Upper lobe of left lung (tissue), 6 donors: ENCODE measurements around the gene MTFR1L. TPM values are rescaled to one million over a fixed set of nuclear protein-coding genes. Genes with fewer than 3 reads are reported as not detected.

Experiments used
- ATAC-seq, 2 donors: fragments of 200-7000 bp; cut with Tn5 transposase; one replicate each; pipeline ENCODE4 v1.9.1; 2022; ENCODE audit warnings: mild to moderate bottlenecking in 2 of 2, moderate library complexity in 2 of 2; ENCODE audit not compliant: low FRiP score in 2 of 2
- DNase-seq, 2 donors: peaks; one replicate each; pipeline ENCODE4 v3.0.0-alpha.2; 2019 to 2020
- H3K27ac ChIP-seq, 4 donors: fragments of 200-600 bp; sonication (generic); one replicate each; pipeline ENCODE4 v1.5.1; 2016 to 2019
- H3K27me3 ChIP-seq, 4 donors: fragments of 200-600 bp; sonication (generic); one replicate each; pipeline ENCODE4 v1.5.1; 2017 to 2019
- H3K36me3 ChIP-seq, 4 donors: fragments of 200-600 bp; sonication (generic); one replicate each; pipeline ENCODE4 v1.5.1; 2016 to 2019
- H3K4me1 ChIP-seq, 4 donors: fragments of 200-600 bp; sonication (generic); one replicate each; pipeline ENCODE4 v1.5.1; 2018 to 2019
- H3K4me3 ChIP-seq, 4 donors: fragments of 200-600 bp; sonication (generic); one replicate each; pipeline ENCODE4 v1.5.1; 2017 to 2019; ENCODE audit warnings: mild to moderate bottlenecking in 2 of 4, moderate library complexity in 1 of 4
- H3K9me3 ChIP-seq, 4 donors: fragments of 200-600 bp; sonication (generic); one replicate each; pipeline ENCODE4 v1.5.1; 2018 to 2019
- EP300 ChIP-seq, 4 donors: sonication (generic); formaldehyde crosslinking; IDR thresholded peaks; one replicate each; pipeline ENCODE4 v1.5.1; 2017; ENCODE audit warnings: antibody characterized with exemption in 4 of 4, control low read depth in 2 of 4
- POLR2A ChIP-seq, 4 donors: fragments of 450-650 bp; IDR thresholded peaks; one replicate each; pipeline ENCODE4 v1.5.1; 2016 to 2017; ENCODE audit warnings: antibody characterized with exemption in 4 of 4, mild to moderate bottlenecking in 2 of 4
- POLR2AphosphoS5 ChIP-seq, 2 donors: sonication (generic); formaldehyde crosslinking; IDR thresholded peaks; one replicate each; pipeline ENCODE4 v1.5.1; 2017; ENCODE audit warnings: antibody characterized with exemption in 2 of 2
- WGBS, 2 donors: methylation state at CpG; one replicate each; pipeline ENCODE4 v1.1.5; 2017 to 2018; 5-methylcytosine and 5-hydroxymethylcytosine counted together
- total RNA-seq, 6 donors: library from RNA; depleted of rRNA in 4 of 6; stranded (reverse); fragments of >200 nt in 4 of 6; gene quantifications; one replicate each; pipeline versions ENCODE4 v1.1.0 to v1.2.1, GENCODE V29; 2016 to 2021
- TF ChIP-seq, protein P1 (sequence below), 6 experiments: fragments of 450-650 bp in 4 of 6; fragments of 200-600 bp in 2 of 6; sonication (generic) in 2 of 6; IDR thresholded peaks; one replicate each; pipeline ENCODE4 v1.5.1; 2016 to 2019; ENCODE audit warnings: antibody characterized with exemption in 6 of 6
- donor health status: DM: no; HTN: no; CAD: no; lungs with moderate emphysema.
- donor health status: DM: no; HTN: yes; CAD: no; lungs with severe emphysema.

The MTFR1L gene
- total RNA-seq, 6 donors from 2014 or later, result 43.2 to 80.7 (median 53.6) TPM

DNA sequence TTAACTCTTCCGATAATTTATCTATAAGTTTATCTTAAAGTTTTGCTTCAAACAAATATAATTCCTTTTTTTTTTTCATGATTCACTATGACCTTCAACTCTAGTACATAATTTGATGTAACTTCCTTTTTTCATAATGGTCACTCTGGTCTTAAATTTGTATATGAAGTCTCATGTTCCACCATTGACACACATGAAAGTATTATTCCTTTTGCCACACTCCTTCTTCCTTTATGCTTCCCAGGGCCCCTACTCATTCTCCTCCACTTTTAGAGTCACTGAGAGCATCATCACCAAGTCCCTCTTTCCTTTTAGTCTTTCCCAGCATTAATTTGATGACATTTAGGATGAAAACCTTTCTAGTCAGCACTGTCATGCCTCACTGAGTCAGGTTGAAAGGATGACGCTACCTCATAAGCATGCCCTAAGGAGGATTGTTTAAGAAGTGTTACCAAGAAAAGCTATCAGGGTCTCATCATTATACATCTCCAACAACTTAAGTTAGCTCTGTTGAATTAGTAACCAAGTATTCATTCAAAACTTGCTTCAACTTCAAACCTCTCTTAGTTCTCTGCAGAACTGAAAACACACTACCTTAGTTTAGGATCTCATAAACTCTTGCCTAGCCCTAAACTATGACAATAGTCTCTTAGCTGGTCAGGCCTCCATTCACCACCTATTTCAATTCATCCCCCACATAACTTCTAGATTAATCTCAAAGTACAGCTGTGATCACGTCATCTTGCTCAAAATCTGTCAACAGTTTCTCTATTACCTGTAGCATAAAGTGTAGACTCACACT lies 25.0 kb downstream of the MTFR1L start:
- WGBS, 2 donors, result 93 to 95% methylated on average over 3 of the region's 3 CpGs
- ATAC-seq (no peak), DNase-seq (no peak)
- Histone ChIP-seq H3K4me1 (no peaks in the 10 kb centered on the region), H3K27me3 (no peaks in the 10 kb centered on the region), H3K36me3 (no peaks in the 10 kb centered on the region), H3K9me3 (no peaks in the 10 kb centered on the region), H3K27ac (no peak overlapping the region), H3K4me3 (no peak overlapping the region)
- TF ChIP-seq, protein P1, sequence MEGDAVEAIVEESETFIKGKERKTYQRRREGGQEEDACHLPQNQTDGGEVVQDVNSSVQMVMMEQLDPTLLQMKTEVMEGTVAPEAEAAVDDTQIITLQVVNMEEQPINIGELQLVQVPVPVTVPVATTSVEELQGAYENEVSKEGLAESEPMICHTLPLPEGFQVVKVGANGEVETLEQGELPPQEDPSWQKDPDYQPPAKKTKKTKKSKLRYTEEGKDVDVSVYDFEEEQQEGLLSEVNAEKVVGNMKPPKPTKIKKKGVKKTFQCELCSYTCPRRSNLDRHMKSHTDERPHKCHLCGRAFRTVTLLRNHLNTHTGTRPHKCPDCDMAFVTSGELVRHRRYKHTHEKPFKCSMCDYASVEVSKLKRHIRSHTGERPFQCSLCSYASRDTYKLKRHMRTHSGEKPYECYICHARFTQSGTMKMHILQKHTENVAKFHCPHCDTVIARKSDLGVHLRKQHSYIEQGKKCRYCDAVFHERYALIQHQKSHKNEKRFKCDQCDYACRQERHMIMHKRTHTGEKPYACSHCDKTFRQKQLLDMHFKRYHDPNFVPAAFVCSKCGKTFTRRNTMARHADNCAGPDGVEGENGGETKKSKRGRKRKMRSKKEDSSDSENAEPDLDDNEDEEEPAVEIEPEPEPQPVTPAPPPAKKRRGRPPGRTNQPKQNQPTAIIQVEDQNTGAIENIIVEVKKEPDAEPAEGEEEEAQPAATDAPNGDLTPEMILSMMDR (IDR thresholded peaks at IDR 0.05), result no peak
- TF ChIP-seq POLR2A (IDR thresholded peaks at IDR 0.05) (no peak), POLR2AphosphoS5 (IDR thresholded peaks at IDR 0.05) (no peak), EP300 (IDR thresholded peaks at IDR 0.05) (no peak)

DNA sequence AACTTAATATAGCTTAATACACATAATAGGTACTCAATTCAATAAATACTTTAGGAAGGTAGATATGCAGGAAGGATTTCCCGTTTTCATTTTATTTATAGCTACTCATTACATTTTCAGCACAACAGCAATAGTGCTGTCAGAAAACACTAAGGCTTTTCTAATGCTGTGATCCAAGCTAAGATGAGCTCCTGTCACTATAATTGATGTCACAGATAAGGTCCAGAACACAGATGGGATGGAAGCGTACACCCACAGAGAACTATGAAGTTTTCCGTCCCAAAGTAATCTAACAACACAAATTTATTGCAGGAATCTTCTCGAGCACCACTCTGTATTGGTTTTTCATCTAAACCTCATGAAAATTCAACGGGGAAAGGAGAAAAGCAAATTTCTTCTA lies 25.9 kb downstream of the MTFR1L start:
- no peaks in the 10 kb centered on the region for H3K36me3 ChIP-seq

DNA sequence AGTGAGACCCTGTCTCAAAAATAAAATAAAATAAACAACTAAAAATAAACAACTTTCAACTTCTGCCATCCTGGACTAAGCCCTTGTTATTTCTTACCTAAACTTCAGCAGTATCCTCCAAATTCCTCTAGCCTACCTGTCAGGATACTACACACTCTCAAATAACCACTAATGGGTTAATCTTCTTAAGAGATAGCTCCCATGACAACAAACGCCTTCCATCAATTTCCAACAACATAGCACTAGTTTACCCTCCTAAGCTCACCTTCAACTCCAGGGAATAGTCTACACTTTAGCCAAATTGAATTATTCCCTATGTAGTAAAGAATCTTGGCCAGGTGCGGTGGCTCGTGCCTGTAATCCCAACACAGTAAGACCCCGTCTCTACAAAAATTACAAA lies 28.2 kb downstream of the MTFR1L start:
- WGBS, 2 donors, result 78 to 83% methylated on average over 4 of the region's 4 CpGs
- Histone ChIP-seq H3K9me3 (no peaks in the 10 kb centered on the region), H3K27ac (no peak overlapping the region), H3K36me3 (no peaks in the 10 kb centered on the region), H3K27me3 (no peaks in the 10 kb centered on the region), H3K4me1 (no peaks in the 10 kb centered on the region), H3K4me3 (no peak overlapping the region)
- ATAC-seq, result no peak
- DNase-seq, result no peak
- TF ChIP-seq POLR2A (IDR thresholded peaks at IDR 0.05) (no peak), POLR2AphosphoS5 (IDR thresholded peaks at IDR 0.05) (no peak), EP300 (IDR thresholded peaks at IDR 0.05) (no peak)
- TF ChIP-seq, protein P1 (IDR thresholded peaks at IDR 0.05), result no peak

More for the DNA sequence above, 25.9 kb downstream of the MTFR1L start:
- no peaks in the 10 kb centered on the region for H3K27me3 ChIP-seq
- H3K4me1 ChIP-seq, result no peaks in the 10 kb centered on the region
- 79 to 87% methylated on average over 5 of the region's 5 CpGs for WGBS, 2 donors
- no peak for ATAC-seq
- no peak overlapping the region for H3K4me3 ChIP-seq
- TF ChIP-seq, protein P1 (IDR thresholded peaks at IDR 0.05), result no peak
- TF ChIP-seq POLR2A (IDR thresholded peaks at IDR 0.05) (no peak), EP300 (IDR thresholded peaks at IDR 0.05) (no peak), POLR2AphosphoS5 (IDR thresholded peaks at IDR 0.05) (no peak)
- no peak for DNase-seq
- H3K27ac ChIP-seq, result no peak overlapping the region
- H3K9me3 ChIP-seq, result no peaks in the 10 kb centered on the region

DNA sequence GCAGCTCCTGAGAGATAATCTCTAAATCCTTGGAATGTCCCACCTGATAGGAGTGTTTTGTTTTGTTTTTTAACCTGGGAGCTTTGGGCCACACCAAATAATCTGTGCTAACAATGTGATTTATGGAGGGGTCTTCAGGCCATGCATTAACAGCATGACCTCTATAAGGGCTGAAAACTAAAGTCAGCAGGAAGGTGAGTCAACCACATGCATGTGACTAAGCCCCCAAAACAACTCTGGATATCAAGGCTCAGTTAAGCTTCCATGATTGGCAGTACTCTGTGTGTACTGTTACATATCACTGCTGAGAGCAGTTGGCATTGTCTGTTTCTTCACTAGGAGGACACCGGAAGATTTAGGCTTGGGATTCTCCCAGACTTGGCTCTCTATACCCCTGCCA lies 28.8 kb downstream of the MTFR1L start:
- Histone ChIP-seq H3K4me1 (no peaks in the 10 kb centered on the region), H3K27ac (no peak overlapping the region), H3K27me3 (no peaks in the 10 kb centered on the region), H3K4me3 (no peak overlapping the region), H3K9me3 (no peaks in the 10 kb centered on the region), H3K36me3 (no peaks in the 10 kb centered on the region)
- ATAC-seq (no peak), DNase-seq (no peak)
- TF ChIP-seq POLR2A (IDR thresholded peaks at IDR 0.05) (no peak), EP300 (IDR thresholded peaks at IDR 0.05) (no peak), POLR2AphosphoS5 (IDR thresholded peaks at IDR 0.05) (no peak)
- TF ChIP-seq, protein P1 (IDR thresholded peaks at IDR 0.05), result no peak
- 79 to 85% methylated on average over 1 of the region's 1 CpG for WGBS, 2 donors

DNA sequence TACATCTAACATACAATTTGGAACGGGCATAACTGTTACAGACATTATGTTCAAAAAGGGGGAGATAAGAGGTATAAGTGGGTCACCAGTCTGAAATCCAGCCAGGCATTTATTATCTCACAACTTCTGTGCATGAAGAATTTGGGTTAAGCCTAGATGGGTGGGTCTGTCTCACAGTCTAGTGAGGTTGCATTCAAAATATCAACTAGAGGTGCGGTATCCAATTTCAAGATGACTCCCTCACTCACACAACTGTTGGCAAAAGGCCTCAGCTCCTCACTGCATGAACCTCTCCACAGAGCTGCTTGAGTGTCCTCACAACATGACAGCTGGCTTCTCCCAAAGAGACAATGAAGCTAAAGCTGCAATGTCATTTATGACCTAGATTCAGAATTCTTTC lies 34.8 kb downstream of the MTFR1L start:
- DNase-seq, result no peak
- Histone ChIP-seq H3K9me3 (no peaks in the 10 kb centered on the region), H3K27ac (no peak overlapping the region), H3K36me3 (no peaks in the 10 kb centered on the region), H3K27me3 (no peaks in the 10 kb centered on the region), H3K4me1 (peaks cover 6 to 8% (median 7%) of the 10 kb centered on the region in 4 donors), H3K4me3 (no peak overlapping the region)
- ATAC-seq, result no peak
- no peak for TF ChIP-seq POLR2AphosphoS5 (IDR thresholded peaks at IDR 0.05)
- TF ChIP-seq EP300 (IDR thresholded peaks at IDR 0.05), result no peak
- TF ChIP-seq POLR2A (IDR thresholded peaks at IDR 0.05), result no peak
- TF ChIP-seq, protein P1 (IDR thresholded peaks at IDR 0.05), result no peak
- WGBS, 2 donors, result 93 to 98% methylated on average over 2 of the region's 2 CpGs
